Naive thymus-derived CD4-positive, alpha-beta T cell (primary cell): ENCODE results near the gene CERS6. TPM values are rescaled to one million over a fixed set of nuclear protein-coding genes. Genes with fewer than 3 reads are reported as not detected.

ENCODE experiments used
- ATAC-seq: fragments of 150-1000 bp; cut with Tn5 transposase; 2 replicates; pipeline ENCODE4 v1.10.0; 2021; ENCODE audit warnings: mild to moderate bottlenecking, moderate library complexity
- CTCF ChIA-PET: fragments of 350-600 bp; sonication (Branson Sonifier 250); formaldehyde crosslinking; loops from one replicate; lab custom pipeline; 2021; ENCODE audit warnings: antibody characterized with exemption; lab: Charles Lee
- POLR2A ChIA-PET: fragments of 350-600 bp; sonication (Branson Sonifier 250); formaldehyde crosslinking; loops from one replicate; lab custom pipeline; 2021; ENCODE audit warnings: antibody characterized with exemption, inconsistent platforms; lab: Charles Lee
- DNase-seq, 9 donors: peaks; one replicate each; pipeline versions ENCODE4 v3.0.0 to v3.0.0-alpha.2; 2020 to 2022; ENCODE audit warnings: mixed read lengths in 1 of 9
- H3K27ac ChIP-seq: one replicate; pipeline ENCODE4 v1.7.0; 2013; ENCODE audit warnings: mild to moderate bottlenecking, low read depth, low read length, moderate library complexity
- H3K27me3 ChIP-seq, 2 donors: one replicate each; pipeline ENCODE4 v1.7.0; 2013; ENCODE audit warnings: low read length in 2 of 2, mild to moderate bottlenecking in 2 of 2, moderate library complexity in 2 of 2; ENCODE audit not compliant: control insufficient read depth in 2 of 2, insufficient read depth in 2 of 2
- H3K36me3 ChIP-seq, 3 experiments: 1 replicate in 2 of 3; 2 replicates in 1 of 3; pipeline ENCODE4 v1.7.0; 2013; ENCODE audit warnings: low read length in 3 of 3, mild to moderate bottlenecking in 3 of 3, moderate library complexity in 1 of 3; ENCODE audit not compliant: insufficient read depth in 3 of 3, control insufficient read depth in 2 of 3
- H3K4me1 ChIP-seq, 2 donors: one replicate each; pipeline ENCODE4 v1.7.0; 2013; ENCODE audit warnings: low read length in 2 of 2, mild to moderate bottlenecking in 2 of 2, moderate library complexity in 1 of 2; ENCODE audit not compliant: control insufficient read depth in 2 of 2, insufficient read depth in 2 of 2
- H3K4me3 ChIP-seq: 2 replicates; pipeline ENCODE4 v1.7.0; 2013; ENCODE audit warnings: mild to moderate bottlenecking, low read length
- H3K9me3 ChIP-seq, 3 experiments: 1 replicate in 2 of 3; 2 replicates in 1 of 3; pipeline ENCODE4 v1.7.0; 2013; ENCODE audit warnings: low read length in 3 of 3; ENCODE audit not compliant: control insufficient read depth in 2 of 3
- H3K27ac Mint-ChIP-seq, 9 donors: one replicate each; pipeline ENCODE4 v1.8.0; 2020 to 2022; ENCODE audit warnings: mixed read lengths in 9 of 9, mild to moderate bottlenecking in 8 of 9, moderate library complexity in 5 of 9, inconsistent platforms in 2 of 9
- H3K27me3 Mint-ChIP-seq, 5 donors: one replicate each; pipeline ENCODE4 v1.8.0; 2021 to 2022; ENCODE audit warnings: mixed read lengths in 5 of 5, mild to moderate bottlenecking in 1 of 5
- H3K36me3 Mint-ChIP-seq, 5 donors: one replicate each; pipeline ENCODE4 v1.8.0; 2020 to 2022; ENCODE audit warnings: mixed read lengths in 5 of 5, mild to moderate bottlenecking in 3 of 5, inconsistent platforms in 1 of 5
- H3K4me1 Mint-ChIP-seq, 7 donors: one replicate each; pipeline ENCODE4 v1.8.0; 2020 to 2022; ENCODE audit warnings: mixed read lengths in 7 of 7, mild to moderate bottlenecking in 3 of 7, inconsistent platforms in 1 of 7
- H3K4me3 Mint-ChIP-seq, 10 donors: one replicate each; pipeline ENCODE4 v1.8.0; 2020 to 2022; ENCODE audit warnings: mild to moderate bottlenecking in 10 of 10, mixed read lengths in 10 of 10, moderate library complexity in 6 of 10, inconsistent platforms in 2 of 10
- H3K9me3 Mint-ChIP-seq, 11 donors: one replicate each; pipeline ENCODE4 v1.8.0; 2020 to 2022; ENCODE audit warnings: mixed read lengths in 11 of 11, mild to moderate bottlenecking in 4 of 11, inconsistent platforms in 1 of 11, moderate library complexity in 1 of 11
- intact Hi-C, 2 donors: fragments of 100-400 bp; cut with micrococcal nuclease; formaldehyde crosslinking; loops; one replicate each; pipeline ENCODE4 v1.15.1; 2023
- polyA plus RNA-seq, 2 donors: library from polyadenylated mRNA; unstranded; fragments of 300-500 nt; fragmentation: Illumina TruSeq; gene quantifications; one replicate each; pipeline ENCODE4 v1.2.3, GENCODE V29; 2021
- total RNA-seq, 6 experiments: library from RNA in 5 of 6; stranded (reverse) in 5 of 6; gene quantifications; 1 replicate in 5 of 6; 2 replicates in 1 of 6; pipeline ENCODE4 v1.2.3 and lab custom pipeline; 2021 to 2026

The CERS6 gene
- total and polyA plus RNA-seq, 7 experiments from 2014 or later = 9.1 to 28.4 (median 19.7) TPM

DNA sequence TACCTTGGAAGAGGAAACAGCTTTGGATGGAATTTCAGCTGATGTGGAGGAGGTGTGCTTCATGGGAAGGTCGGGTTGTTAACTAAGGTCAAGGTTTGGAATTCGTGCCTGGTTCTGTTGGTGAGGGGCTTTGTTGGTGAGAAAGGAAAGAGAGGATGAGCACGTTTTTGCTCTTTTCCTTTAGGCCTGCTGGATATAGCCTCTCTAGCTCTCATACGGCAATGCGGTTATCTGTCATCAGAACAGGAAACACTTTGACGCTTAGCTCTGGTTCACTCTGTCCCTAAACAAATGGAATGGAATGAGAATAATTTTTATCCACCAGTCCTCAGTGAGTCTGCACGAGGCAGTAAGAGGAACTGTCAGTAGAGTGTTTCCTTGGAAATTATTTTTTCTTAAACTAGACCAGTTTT, 176.6 kb downstream of the CERS6 start:
- Histone ChIP-seq H3K27me3 (no peaks in the 10 kb centered on the region), H3K27ac (no peak overlapping the region), H3K36me3 (no peaks in the 10 kb centered on the region), H3K4me1 (no peaks in the 10 kb centered on the region), H3K9me3 (no peaks in the 10 kb centered on the region), H3K4me3 (no peak overlapping the region)
- Mint-ChIP-seq H3K4me1 (peaks cover 0 to 52% (median 37%) of the 10 kb centered on the region in 7 donors), H3K4me3 (peak overlapping the region in 3 of 10 donors; percentile 0 to 12 (median 12)), H3K36me3 (peaks cover 0 to 19% (median 10%) of the 10 kb centered on the region in 5 donors), H3K9me3 (no peaks in the 10 kb centered on the region), H3K27ac (peak overlapping the region in 2 of 9 donors; percentile 3 to 14), H3K27me3 (no peaks in the 10 kb centered on the region)
- DNase-seq (peak in 1 of 9 donors; percentile 16), ATAC-seq (peak; percentile 42)
- CTCF ChIA-PET = no interaction called here
- intact Hi-C loops = no loop called here
- POLR2A ChIA-PET = no interaction called here

DNA sequence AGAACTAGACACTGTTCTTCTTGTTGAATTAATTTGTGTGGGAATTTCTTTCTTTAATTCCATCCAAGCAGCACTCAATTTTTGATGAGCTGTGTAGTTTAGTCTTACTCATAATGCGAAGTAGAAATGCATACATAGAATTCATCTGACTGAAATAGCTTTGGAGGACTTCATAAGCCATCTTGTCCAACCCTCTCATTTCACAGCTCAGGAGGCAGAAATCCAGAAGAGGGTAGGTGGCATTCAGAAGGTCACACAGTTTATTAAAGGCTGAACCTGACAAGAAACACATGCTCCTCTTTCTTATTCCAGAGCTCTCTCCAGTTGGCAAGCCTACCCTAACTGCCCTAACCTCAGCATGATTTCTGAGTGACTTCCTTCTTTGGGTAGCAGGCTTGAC, 177.1 kb downstream of the CERS6 start:
- Histone ChIP-seq H3K36me3 (no peaks in the 10 kb centered on the region), H3K4me3 (no peak overlapping the region), H3K9me3 (no peaks in the 10 kb centered on the region), H3K4me1 (no peaks in the 10 kb centered on the region), H3K27ac (no peak overlapping the region), H3K27me3 (no peaks in the 10 kb centered on the region)
- no peak overlapping the region for H3K27ac Mint-ChIP-seq
- ATAC-seq (no peak), DNase-seq (no peak)
- intact Hi-C loops = no loop called here
- ChIA-PET POLR2A (no interaction called here), CTCF (interaction anchor here (0.6 kb wide), 1 partner anchor 148 kb away, joined by 3 read pairs; no protein-coding TSS in a partner anchor)
- H3K9me3 Mint-ChIP-seq = no peaks in the 10 kb centered on the region
- peaks cover 0 to 47% (median 33%) of the 10 kb centered on the region in 7 donors for H3K4me1 Mint-ChIP-seq
- H3K27me3 Mint-ChIP-seq = no peaks in the 10 kb centered on the region
- H3K36me3 Mint-ChIP-seq = peaks cover 0 to 19% (median 10%) of the 10 kb centered on the region in 5 donors
- H3K4me3 Mint-ChIP-seq = no peak overlapping the region

DNA sequence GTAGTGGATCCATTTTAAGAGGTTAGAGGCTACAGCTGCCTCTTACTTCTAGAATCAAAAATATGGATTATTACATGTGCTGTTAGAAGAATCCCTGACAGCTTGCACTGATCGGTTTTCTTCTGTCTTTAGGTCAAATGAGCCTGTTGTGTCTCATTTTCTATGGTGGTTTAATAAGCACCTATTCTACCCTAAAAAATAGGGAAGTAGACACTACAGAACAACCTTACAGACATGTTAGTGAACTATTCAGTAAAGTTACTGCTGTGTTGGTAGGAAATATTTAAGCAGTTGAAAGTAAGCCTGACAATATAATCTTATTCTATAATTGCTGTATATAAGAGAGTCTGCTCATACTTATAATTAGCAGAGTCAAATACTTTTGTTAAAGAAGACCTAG, 177.8 kb downstream of the CERS6 start:
- Histone ChIP-seq H3K9me3 (no peaks in the 10 kb centered on the region), H3K4me1 (no peaks in the 10 kb centered on the region), H3K36me3 (no peaks in the 10 kb centered on the region), H3K4me3 (no peak overlapping the region), H3K27ac (no peak overlapping the region), H3K27me3 (no peaks in the 10 kb centered on the region)
- H3K36me3 Mint-ChIP-seq = peaks cover 0 to 19% (median 10%) of the 10 kb centered on the region in 5 donors
- no peak overlapping the region for H3K27ac Mint-ChIP-seq
- no peak for ATAC-seq
- no peak for DNase-seq
- POLR2A ChIA-PET = no interaction called here
- peaks cover 0 to 45% (median 30%) of the 10 kb centered on the region in 7 donors for H3K4me1 Mint-ChIP-seq
- H3K9me3 Mint-ChIP-seq = no peaks in the 10 kb centered on the region
- no peaks in the 10 kb centered on the region for H3K27me3 Mint-ChIP-seq
- H3K4me3 Mint-ChIP-seq = no peak overlapping the region
- CTCF ChIA-PET = no interaction called here
- intact Hi-C loops = no loop called here

DNA sequence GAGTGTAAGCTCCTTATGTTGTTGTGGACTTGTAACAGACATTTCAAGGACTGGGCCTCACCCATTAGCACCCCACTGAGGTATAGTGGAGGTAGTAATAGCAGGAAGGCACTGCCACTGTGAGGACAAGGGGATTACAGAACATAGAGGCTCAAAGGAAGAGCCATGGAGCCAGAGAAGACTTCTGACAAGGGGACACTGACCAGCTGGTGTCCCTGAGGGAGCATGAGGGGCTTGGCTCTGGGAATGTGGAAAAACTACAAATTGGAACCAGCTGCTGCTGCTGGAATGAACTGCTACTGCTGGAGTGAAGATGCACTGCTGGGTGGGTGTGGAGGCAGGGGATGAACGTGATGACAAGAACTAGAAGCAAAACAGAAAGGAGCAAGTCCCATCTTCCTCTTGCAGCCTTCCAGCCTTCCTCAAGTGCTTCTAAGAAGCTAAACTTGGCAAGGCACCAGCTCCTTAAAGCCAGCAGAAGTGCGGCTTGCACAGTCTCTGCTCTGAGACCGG, 179.0 kb downstream of the CERS6 start:
- CTCF ChIA-PET = interaction anchor here (0.7 kb wide), 1 partner anchor 9 kb away, joined by 3 read pairs; no protein-coding TSS in a partner anchor
- Mint-ChIP-seq H3K27me3 (no peaks in the 10 kb centered on the region), H3K4me1 (peaks cover 0 to 50% (median 30%) of the 10 kb centered on the region in 7 donors), H3K4me3 (peak overlapping the region in 1 of 10 donors; percentile 33), H3K36me3 (peaks cover 0 to 12% (median 6%) of the 10 kb centered on the region in 5 donors), H3K27ac (peak overlapping the region in 2 of 9 donors; percentile 53 to 71), H3K9me3 (no peaks in the 10 kb centered on the region)
- Histone ChIP-seq H3K4me3 (no peak overlapping the region), H3K36me3 (no peaks in the 10 kb centered on the region), H3K27ac (no peak overlapping the region), H3K4me1 (no peaks in the 10 kb centered on the region), H3K9me3 (no peaks in the 10 kb centered on the region), H3K27me3 (no peaks in the 10 kb centered on the region)
- no peak for ATAC-seq
- intact Hi-C loops = no loop called here
- no peak for DNase-seq
- POLR2A ChIA-PET = interaction anchor here (0.6 kb wide), 1 partner anchor 192 kb away, joined by 3 read pairs; no protein-coding TSS in a partner anchor

DNA sequence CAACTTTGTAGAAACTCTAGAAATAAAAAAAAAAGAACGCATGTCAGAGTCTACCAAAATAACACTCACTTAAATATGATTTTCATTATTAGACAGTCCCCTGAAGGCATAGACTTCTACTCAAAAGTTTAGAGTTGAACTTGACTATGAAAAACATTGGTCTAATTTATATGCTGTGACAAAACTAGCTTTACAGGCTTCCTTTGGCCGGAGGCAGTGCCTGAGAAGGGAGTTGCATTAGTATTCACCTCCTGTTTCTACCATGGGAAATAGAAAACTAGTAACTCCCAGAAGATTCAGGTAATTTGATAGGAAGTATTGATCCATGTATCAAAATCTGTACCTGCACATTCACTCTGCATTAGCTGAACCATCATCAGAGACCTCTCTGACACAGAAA, 182.9 kb downstream of the CERS6 start:
- CTCF ChIA-PET = no interaction called here
- ATAC-seq = no peak
- no peak overlapping the region for H3K4me3 ChIP-seq
- no peak overlapping the region for H3K4me3 Mint-ChIP-seq
- no peak overlapping the region for H3K27ac ChIP-seq
- no peaks in the 10 kb centered on the region for H3K27me3 Mint-ChIP-seq
- H3K4me1 ChIP-seq = no peaks in the 10 kb centered on the region
- H3K9me3 Mint-ChIP-seq = peaks cover 0 to 5% (median 0%) of the 10 kb centered on the region in 11 donors
- DNase-seq = no peak
- POLR2A ChIA-PET = interaction anchor here (0.6 to 0.7 kb wide), 2 partner anchors 24 to 36 kb away, joined by 4 to 5 read pairs; no protein-coding TSS in a partner anchor
- peaks cover 0 to 33% (median 8%) of the 10 kb centered on the region in 5 donors for H3K36me3 Mint-ChIP-seq
- H3K36me3 ChIP-seq = no peaks in the 10 kb centered on the region
- H3K27me3 ChIP-seq = no peaks in the 10 kb centered on the region
- H3K4me1 Mint-ChIP-seq = peaks cover under 1 to 72% (median 43%) of the 10 kb centered on the region in 7 donors
- H3K27ac Mint-ChIP-seq = peak overlapping the region in 2 of 9 donors; percentile 30 to 43
- intact Hi-C loops = no loop called here
- no peaks in the 10 kb centered on the region for H3K9me3 ChIP-seq

DNA sequence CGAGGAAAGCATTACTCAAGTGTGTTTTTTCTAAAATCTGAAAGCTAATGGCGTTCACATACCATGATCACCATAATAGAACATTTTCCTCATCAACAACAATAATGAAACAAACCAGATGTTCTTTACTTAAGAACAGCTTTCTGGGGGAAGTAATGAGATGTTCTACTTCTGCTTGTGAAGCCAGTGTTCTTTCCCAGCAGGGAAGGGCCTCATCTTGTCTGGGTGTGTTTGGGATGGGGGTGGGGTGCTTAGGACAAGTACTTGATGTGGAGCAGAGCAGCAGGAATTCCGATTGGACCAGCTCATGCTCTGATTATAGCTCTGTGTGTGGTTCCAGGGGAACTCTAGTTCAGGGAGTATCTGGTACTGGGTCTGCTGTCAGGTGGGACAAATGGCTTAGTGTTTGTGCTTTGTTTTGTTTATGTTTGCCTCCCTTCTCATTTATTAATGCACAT, 183.4 kb downstream of the CERS6 start:
- no peak overlapping the region for H3K4me3 Mint-ChIP-seq
- Histone ChIP-seq H3K27me3 (no peaks in the 10 kb centered on the region), H3K4me1 (no peaks in the 10 kb centered on the region), H3K4me3 (no peak overlapping the region), H3K36me3 (no peaks in the 10 kb centered on the region), H3K27ac (no peak overlapping the region), H3K9me3 (no peaks in the 10 kb centered on the region)
- ChIA-PET POLR2A (interaction anchor here (0.6 kb wide), 1 partner anchor 36 kb away, joined by 4 read pairs; no protein-coding TSS in a partner anchor), CTCF (no interaction called here)
- H3K27ac Mint-ChIP-seq = peak overlapping the region in 1 of 9 donors; percentile 43
- H3K9me3 Mint-ChIP-seq = peaks cover 0 to 5% (median 0%) of the 10 kb centered on the region in 11 donors
- H3K36me3 Mint-ChIP-seq = peaks cover 0 to 33% (median 10%) of the 10 kb centered on the region in 5 donors
- H3K27me3 Mint-ChIP-seq = no peaks in the 10 kb centered on the region
- intact Hi-C loops = no loop called here
- no peak for DNase-seq
- H3K4me1 Mint-ChIP-seq = peaks cover 4 to 76% (median 47%) of the 10 kb centered on the region in 7 donors
- ATAC-seq = no peak
